Lower leg skin (tissue), 3 donors: ENCODE measurements around the gene SLC35F5.

Experiments
- POLR2A ChIP-seq, 2 donors: fragments of 450-650 bp; IDR thresholded peaks; one replicate each; pipeline ENCODE4 v1.6.1; 2016 to 2017; ENCODE audit warnings: antibody characterized with exemption in 2 of 2, mild to moderate bottlenecking in 1 of 2, moderate library complexity in 1 of 2
- TF ChIP-seq, protein P1 (sequence below), 3 donors: fragments of 450-650 bp; IDR thresholded peaks; one replicate each; pipeline ENCODE4 v1.5.1; 2016; ENCODE audit warnings: antibody characterized with exemption in 3 of 3, mild to moderate bottlenecking in 3 of 3, moderate library complexity in 2 of 3

DNA sequence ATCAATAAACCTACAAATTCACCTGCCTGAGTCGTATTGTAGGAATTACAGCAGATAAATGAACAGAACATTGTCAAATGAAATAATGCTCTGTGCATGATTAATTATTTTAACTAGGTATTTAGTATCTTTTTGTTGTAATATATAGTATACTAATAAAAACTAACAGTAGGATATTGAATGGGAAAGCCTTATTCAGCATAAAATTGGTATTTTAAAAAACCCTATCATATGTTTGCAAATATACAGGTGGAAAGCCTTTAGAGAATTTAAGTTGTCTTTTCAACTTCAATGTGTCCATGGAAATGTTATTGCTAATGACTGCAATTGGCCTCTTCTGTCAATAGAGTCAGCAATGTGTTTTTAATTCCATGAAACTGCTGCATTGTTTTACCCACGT is 40.8 kb upstream of the SLC35F5 start:
- TF ChIP-seq, protein P1, sequence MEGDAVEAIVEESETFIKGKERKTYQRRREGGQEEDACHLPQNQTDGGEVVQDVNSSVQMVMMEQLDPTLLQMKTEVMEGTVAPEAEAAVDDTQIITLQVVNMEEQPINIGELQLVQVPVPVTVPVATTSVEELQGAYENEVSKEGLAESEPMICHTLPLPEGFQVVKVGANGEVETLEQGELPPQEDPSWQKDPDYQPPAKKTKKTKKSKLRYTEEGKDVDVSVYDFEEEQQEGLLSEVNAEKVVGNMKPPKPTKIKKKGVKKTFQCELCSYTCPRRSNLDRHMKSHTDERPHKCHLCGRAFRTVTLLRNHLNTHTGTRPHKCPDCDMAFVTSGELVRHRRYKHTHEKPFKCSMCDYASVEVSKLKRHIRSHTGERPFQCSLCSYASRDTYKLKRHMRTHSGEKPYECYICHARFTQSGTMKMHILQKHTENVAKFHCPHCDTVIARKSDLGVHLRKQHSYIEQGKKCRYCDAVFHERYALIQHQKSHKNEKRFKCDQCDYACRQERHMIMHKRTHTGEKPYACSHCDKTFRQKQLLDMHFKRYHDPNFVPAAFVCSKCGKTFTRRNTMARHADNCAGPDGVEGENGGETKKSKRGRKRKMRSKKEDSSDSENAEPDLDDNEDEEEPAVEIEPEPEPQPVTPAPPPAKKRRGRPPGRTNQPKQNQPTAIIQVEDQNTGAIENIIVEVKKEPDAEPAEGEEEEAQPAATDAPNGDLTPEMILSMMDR (IDR thresholded peaks at IDR 0.05): no peak
- no peak for TF ChIP-seq POLR2A (IDR thresholded peaks at IDR 0.05)
